ENCODE data around the gene PROX1.

Gene PROX1

GRCh38 chr1:213979751-213980586 lies 7.8 kb upstream of the PROX1 start:
- no peak for FAIRE-seq
- DNase-seq (ENCODE audit: insufficient read length, low spot score) = no peak

- no peak for DNase-seq (ENCODE audit: insufficient read length, low spot score)
- FAIRE-seq = no peak
Observed at GRCh38 chr1:213980906-213981305, 6.9 kb upstream of the PROX1 start.

GRCh38 chr1:213982289-213982671 lies 5.5 kb upstream of the PROX1 start:
- FAIRE-seq (no peak), DNase-seq (ENCODE audit: insufficient read length, low spot score) (no peak)

GRCh38 chr1:213982672-213983492 lies 4.9 kb upstream of the PROX1 start:
- FAIRE-seq = no peak
- no peak for DNase-seq (ENCODE audit: insufficient read length, low spot score)

GRCh38 chr1:213983493-213984386 lies 4.0 kb upstream of the PROX1 start:
- FAIRE-seq = no peak
- DNase-seq (ENCODE audit: insufficient read length, low spot score) = no peak

GRCh38 chr1:213984387-213985208 lies 3.2 kb upstream of the PROX1 start:
- DNase-seq (ENCODE audit: insufficient read length, low spot score) (no peak), FAIRE-seq (no peak)

GRCh38 chr1:213985209-213986019 lies 2.4 kb upstream of the PROX1 start:
- DNase-seq (ENCODE audit: insufficient read length, low spot score) (no peak), FAIRE-seq (no peak)

GRCh38 chr1:213986020-213986924 lies 1.5 kb upstream of the PROX1 start:
- no peak for DNase-seq (ENCODE audit: insufficient read length, low spot score)
- FAIRE-seq = peak; percentile 33

GRCh38 chr1:213986925-213987250 lies 885 bp upstream of the PROX1 start:
- no peak for FAIRE-seq
- no peak for DNase-seq (ENCODE audit: insufficient read length, low spot score)

GRCh38 chr1:213987422-213987926 lies 299 bp upstream of the PROX1 start:
- no peak for DNase-seq (ENCODE audit: insufficient read length, low spot score)
- FAIRE-seq = no peak

- no peak for DNase-seq (ENCODE audit: insufficient read length, low spot score)
- FAIRE-seq = no peak
Observed at GRCh38 chr1:213988507-213989001, 781 bp downstream of the PROX1 start.

GRCh38 chr1:213989002-213989855 lies 1.5 kb downstream of the PROX1 start:
- DNase-seq (ENCODE audit: insufficient read length, low spot score) = no peak
- FAIRE-seq = no peak

GRCh38 chr1:213993929-213994328 lies 6.2 kb downstream of the PROX1 start:
- DNase-seq (ENCODE audit: insufficient read length, low spot score) (no peak), FAIRE-seq (no peak)

- FAIRE-seq (no peak), DNase-seq (ENCODE audit: insufficient read length, low spot score) (no peak)
Observed at GRCh38 chr1:213994888-213995287, 7.1 kb downstream of the PROX1 start.

- no peak for DNase-seq (ENCODE audit: insufficient read length, low spot score)
- no peak for FAIRE-seq
Observed at GRCh38 chr1:213995603-213996002, 7.8 kb downstream of the PROX1 start.

- FAIRE-seq (no peak), DNase-seq (ENCODE audit: insufficient read length, low spot score) (no peak)
Observed at GRCh38 chr1:213996320-213997037, 8.7 kb downstream of the PROX1 start.

Measured in HTR-8/SVneo (cell line).